Measurements from ENCODE around the gene CHCT1. TPM values are rescaled to one million over a fixed set of nuclear protein-coding genes. Genes with fewer than 3 reads are reported as not detected.

Gene CHCT1
- total RNA-seq, 2 donors from 2014 or later, result not detected

- TF ChIP-seq CTCF (IDR thresholded peaks at IDR 0.05), result no peak
- H3K4me1 ChIP-seq (ENCODE audit: control insufficient read depth in 1 of 2, low read depth in 2 of 2), result peaks cover 20 to 26% of the 10 kb centered on the region in 2 donors
- H3K9me3 ChIP-seq, result no peaks in the 10 kb centered on the region
- no peak overlapping the region for H3K27ac ChIP-seq
- H3K4me3 ChIP-seq, result no peak overlapping the region
- H3K36me3 ChIP-seq, result no peaks in the 10 kb centered on the region
- H3K27me3 ChIP-seq (replicated peaks; ENCODE audit: insufficient read depth), result no peaks in the 10 kb centered on the region
- DNase-seq (ENCODE audit: low spot score) (no peak), ATAC-seq (ENCODE audit: insufficient number of reproducible peaks, low FRiP score, low read depth) (no peak)
Observed at GRCh38 chr17:60386147-60387058, 35.9 kb upstream of the CHCT1 start.

- no peak for DNase-seq (ENCODE audit: low spot score)
- Histone ChIP-seq H3K4me1 (ENCODE audit: control insufficient read depth in 1 of 2, low read depth in 2 of 2) (peaks cover 20 to 26% of the 10 kb centered on the region in 2 donors), H3K27ac (no peak overlapping the region), H3K36me3 (no peaks in the 10 kb centered on the region), H3K9me3 (no peaks in the 10 kb centered on the region), H3K27me3 (replicated peaks; ENCODE audit: insufficient read depth) (no peaks in the 10 kb centered on the region), H3K4me3 (no peak overlapping the region)
- no peak for TF ChIP-seq CTCF (IDR thresholded peaks at IDR 0.05)
- no peak for ATAC-seq (ENCODE audit: insufficient number of reproducible peaks, low FRiP score, low read depth)
Observed at GRCh38 chr17:60387666-60388065, 34.6 kb upstream of the CHCT1 start.

GRCh38 chr17:60388742-60389141 lies 33.5 kb upstream of the CHCT1 start:
- no peak for DNase-seq (ENCODE audit: low spot score)
- H3K9me3 ChIP-seq, result no peaks in the 10 kb centered on the region
- H3K27ac ChIP-seq, result no peak overlapping the region
- no peak for TF ChIP-seq CTCF (IDR thresholded peaks at IDR 0.05)
- peaks cover 15 to 26% of the 10 kb centered on the region in 2 donors for H3K4me1 ChIP-seq (ENCODE audit: control insufficient read depth in 1 of 2, low read depth in 2 of 2)
- ATAC-seq (ENCODE audit: insufficient number of reproducible peaks, low FRiP score, low read depth), result no peak
- H3K27me3 ChIP-seq (replicated peaks; ENCODE audit: insufficient read depth), result no peaks in the 10 kb centered on the region
- H3K4me3 ChIP-seq, result no peak overlapping the region
- no peaks in the 10 kb centered on the region for H3K36me3 ChIP-seq

GRCh38 chr17:60390186-60390585 lies 32.1 kb upstream of the CHCT1 start:
- TF ChIP-seq CTCF (IDR thresholded peaks at IDR 0.05), result no peak
- Histone ChIP-seq H3K4me1 (ENCODE audit: control insufficient read depth in 1 of 2, low read depth in 2 of 2) (peaks cover 15 to 26% of the 10 kb centered on the region in 2 donors), H3K27me3 (replicated peaks; ENCODE audit: insufficient read depth) (no peaks in the 10 kb centered on the region), H3K9me3 (no peaks in the 10 kb centered on the region), H3K27ac (peak overlapping the region in 1 of 2 donors; percentile 9), H3K4me3 (peak overlapping the region; percentile 88), H3K36me3 (no peaks in the 10 kb centered on the region)
- DNase-seq (ENCODE audit: low spot score), result no peak
- no peak for ATAC-seq (ENCODE audit: insufficient number of reproducible peaks, low FRiP score, low read depth)

- peak overlapping the region; percentile 88 for H3K4me3 ChIP-seq
- TF ChIP-seq CTCF (IDR thresholded peaks at IDR 0.05), result no peak
- peak overlapping the region; percentile 89 to 93 for H3K27ac ChIP-seq
- ATAC-seq (ENCODE audit: insufficient number of reproducible peaks, low FRiP score, low read depth), result no peak
- H3K27me3 ChIP-seq (replicated peaks; ENCODE audit: insufficient read depth), result no peaks in the 10 kb centered on the region
- H3K9me3 ChIP-seq, result no peaks in the 10 kb centered on the region
- no peak for DNase-seq (ENCODE audit: low spot score)
- H3K4me1 ChIP-seq (ENCODE audit: control insufficient read depth in 1 of 2, low read depth in 2 of 2), result peaks cover 15 to 26% of the 10 kb centered on the region in 2 donors
- no peaks in the 10 kb centered on the region for H3K36me3 ChIP-seq
Observed at GRCh38 chr17:60390925-60391470, 31.3 kb upstream of the CHCT1 start.
